ENCODE measurements around the gene ATG7. TPM values are rescaled to one million over a fixed set of nuclear protein-coding genes. Genes with fewer than 3 reads are reported as not detected.

The ATG7 gene
- total RNA-seq: 10 to 100 TPM; 45.8 to 85.3 (median 67.3) TPM

GRCh38 chr3:11271986-11272904 is at the start of gene ATG7:
Gene ATG7 (plus strand): TSS chr3:11272397. CDS start chr3:11298696, 26,299 bp downstream.
- 2 to 3% methylated on average over 22 to 27 of the region's 51 CpGs for WGBS, 2 donors
- Histone ChIP-seq H3K9me3 (no peaks in the 10 kb centered on the region), H3K4me1 (peaks cover 0 to 10% of the 10 kb centered on the region in 2 donors), H3K27ac (peak within 1 kb of the TSS; percentile 14 to 81 (median 59)), H3K4me3 (replicated peaks in 1 of 3) (peak within 1 kb of the TSS; percentile 31 to 91 (median 85)), H3K27me3 (no peaks in the 10 kb centered on the region), H3K36me3 (no peaks in the 10 kb centered on the region)
- intact Hi-C loops (cut with DNase I): no loop called here
- TF ChIP-seq POLR2A (IDR thresholded peaks at IDR 0.05) (peak in 1 of 2 donors; percentile 81), CTCF (IDR thresholded peaks at IDR 0.05) (peak in 1 of 6 experiments; percentile 30)
- peak; percentile 97 to 98 for DNase-seq

- intact Hi-C loops (cut with DNase I): no loop called here
- H3K27me3 ChIP-seq: no peaks in the 10 kb centered on the region
- H3K36me3 ChIP-seq: no peaks in the 10 kb centered on the region
- no peaks in the 10 kb centered on the region for H3K9me3 ChIP-seq
- TF ChIP-seq CTCF (IDR thresholded peaks at IDR 0.05) (no peak), POLR2A (IDR thresholded peaks at IDR 0.05) (no peak)
- no peak overlapping the region for H3K4me3 ChIP-seq (replicated peaks in 1 of 3)
- peaks cover 0 to 4% of the 10 kb centered on the region in 2 donors for H3K4me1 ChIP-seq
- 90 to 93% methylated on average over 3 of the region's 3 CpGs for WGBS, 2 donors
- H3K27ac ChIP-seq: no peak overlapping the region
- no peak for DNase-seq
These were observed 48.2 kb upstream of the ATG7 start for GRCh38 chr3:11224010-11224409.

- Histone ChIP-seq H3K27me3 (no peaks in the 10 kb centered on the region), H3K4me3 (replicated peaks in 1 of 3) (no peak overlapping the region), H3K36me3 (no peaks in the 10 kb centered on the region), H3K9me3 (no peaks in the 10 kb centered on the region), H3K4me1 (peaks cover 0 to 4% of the 10 kb centered on the region in 2 donors), H3K27ac (peak overlapping the region in 2 of 3 donors; percentile 70 to 75)
- intact Hi-C loops (cut with DNase I): no loop called here
- 60 to 79% methylated on average over 3 of the region's 3 CpGs for WGBS, 2 donors
- DNase-seq: no peak
- TF ChIP-seq POLR2A (IDR thresholded peaks at IDR 0.05) (no peak), CTCF (IDR thresholded peaks at IDR 0.05) (no peak)
These were observed 47.3 kb upstream of the ATG7 start for GRCh38 chr3:11224870-11225229.

GRCh38 chr3:11226042-11226370 is 46.2 kb upstream of the ATG7 start:
- WGBS, 2 donors: 82 to 87% methylated on average over 6 of the region's 6 CpGs
- no peaks in the 10 kb centered on the region for H3K27me3 ChIP-seq
- intact Hi-C loops (cut with DNase I): no loop called here
- H3K4me3 ChIP-seq (replicated peaks in 1 of 3): peak overlapping the region in 1 of 3 donors; percentile 4
- DNase-seq: no peak
- peak overlapping the region in 1 of 3 donors; percentile 75 for H3K27ac ChIP-seq
- H3K4me1 ChIP-seq: peaks cover 0 to 4% of the 10 kb centered on the region in 2 donors
- H3K9me3 ChIP-seq: no peaks in the 10 kb centered on the region
- TF ChIP-seq CTCF (IDR thresholded peaks at IDR 0.05) (no peak), POLR2A (IDR thresholded peaks at IDR 0.05) (no peak)
- H3K36me3 ChIP-seq: no peaks in the 10 kb centered on the region

GRCh38 chr3:11228041-11228440 is 44.2 kb upstream of the ATG7 start:
- whole genome bisulfite sequencing, 2 donors: 76 to 79% methylated on average over 4 of the region's 4 CpGs
- Histone ChIP-seq H3K36me3 (no peaks in the 10 kb centered on the region), H3K27me3 (no peaks in the 10 kb centered on the region), H3K4me3 (replicated peaks in 1 of 3) (no peak overlapping the region), H3K4me1 (peaks cover 0 to 4% of the 10 kb centered on the region in 2 donors), H3K27ac (no peak overlapping the region), H3K9me3 (no peaks in the 10 kb centered on the region)
- DNase-seq: no peak
- intact Hi-C loops (cut with DNase I): no loop called here
- TF ChIP-seq CTCF (IDR thresholded peaks at IDR 0.05): no peak
- no peak for TF ChIP-seq POLR2A (IDR thresholded peaks at IDR 0.05)

Data from thyroid gland (tissue), 4 donors.